ENCODE data around the gene NACA2.

Gene NACA2

GRCh38 chr17:61551255-61551742 is 39.7 kb downstream of the NACA2 start:
- peak; percentile 74 for DNase-seq (ENCODE audit: low spot score)

GRCh38 chr17:61547113-61547512 is 43.9 kb downstream of the NACA2 start:
- DNase-seq (ENCODE audit: low spot score) = no peak

- DNase-seq (ENCODE audit: low spot score) = no peak
Measured at GRCh38 chr17:61545335-61545938, 45.6 kb downstream of the NACA2 start.

GRCh38 chr17:61543786-61544415 is 47.1 kb downstream of the NACA2 start:
- no peak for DNase-seq (ENCODE audit: low spot score)

GRCh38 chr17:61542027-61542426 is 49.0 kb downstream of the NACA2 start:
- DNase-seq (ENCODE audit: low spot score) = no peak

GRCh38 chr17:61540874-61541273 is 50.1 kb downstream of the NACA2 start:
- DNase-seq (ENCODE audit: low spot score) = no peak
